Central memory CD8-positive, alpha-beta T cell (primary cell): ENCODE data around the gene ACHE.

Experiments
- ATAC-seq: fragments of 150-1000 bp; cut with Tn5 transposase; replicated peaks from 2 replicates; pipeline ENCODE4 v1.10.0; 2022; ENCODE audit warnings: mild to moderate bottlenecking, moderate FRiP score, moderate number of reproducible peaks; ENCODE audit not compliant: poor library complexity, severe bottlenecking; ENCODE audit errors: extremely low read depth
- DNase-seq, 2 donors: peaks; one replicate each; pipeline ENCODE4 v3.0.0; 2021; ENCODE audit warnings: low spot score in 2 of 2
- H3K27ac Mint-ChIP-seq: one replicate; pipeline ENCODE4 v1.8.0; 2022; ENCODE audit warnings: low read depth, mild to moderate bottlenecking, moderate library complexity, mixed read lengths
- H3K27me3 Mint-ChIP-seq: one replicate; pipeline ENCODE4 v1.8.0; 2022; ENCODE audit warnings: mixed read lengths
- H3K36me3 Mint-ChIP-seq: one replicate; pipeline ENCODE4 v1.8.0; 2022; ENCODE audit warnings: mild to moderate bottlenecking, moderate library complexity, mixed read lengths; ENCODE audit not compliant: insufficient read depth
- H3K4me1 Mint-ChIP-seq: one replicate; pipeline ENCODE4 v1.8.0; 2022; ENCODE audit warnings: mixed read lengths
- H3K4me3 Mint-ChIP-seq: one replicate; pipeline ENCODE4 v1.8.0; 2022; ENCODE audit warnings: mild to moderate bottlenecking, moderate library complexity, mixed read lengths
- H3K9me3 Mint-ChIP-seq: one replicate; pipeline ENCODE4 v1.8.0; 2022; ENCODE audit warnings: mixed read lengths

Gene ACHE

GRCh38 chr7:100886936-100887515, 8.7 kb downstream of the ACHE start:
- peak overlapping the region; percentile 88 for H3K27ac Mint-ChIP-seq
- H3K4me1 Mint-ChIP-seq, result peaks cover 68% of the 10 kb centered on the region
- H3K27me3 Mint-ChIP-seq, result peaks cover 12% of the 10 kb centered on the region
- ATAC-seq, result no peak
- DNase-seq, result no peak
- peaks cover 60% of the 10 kb centered on the region for H3K36me3 Mint-ChIP-seq
- H3K4me3 Mint-ChIP-seq, result peak overlapping the region; percentile 77
- H3K9me3 Mint-ChIP-seq, result no peaks in the 10 kb centered on the region

GRCh38 chr7:100886142-100886935, 9.3 kb downstream of the ACHE start:
- ATAC-seq, result no peak
- H3K4me1 Mint-ChIP-seq, result peaks cover 70% of the 10 kb centered on the region
- H3K9me3 Mint-ChIP-seq, result no peaks in the 10 kb centered on the region
- H3K4me3 Mint-ChIP-seq, result peak overlapping the region; percentile 77
- H3K27ac Mint-ChIP-seq, result peak overlapping the region; percentile 88
- peaks cover 5% of the 10 kb centered on the region for H3K27me3 Mint-ChIP-seq
- DNase-seq, result no peak
- H3K36me3 Mint-ChIP-seq, result peaks cover 67% of the 10 kb centered on the region

- ATAC-seq (no peak), DNase-seq (no peak)
- Mint-ChIP-seq H3K9me3 (no peaks in the 10 kb centered on the region), H3K4me3 (peak overlapping the region; percentile 77), H3K4me1 (peaks cover 75% of the 10 kb centered on the region), H3K27ac (peak overlapping the region; percentile 88), H3K27me3 (no peaks in the 10 kb centered on the region), H3K36me3 (peaks cover 73% of the 10 kb centered on the region)
Observed at GRCh38 chr7:100885440-100886141, 10.1 kb downstream of the ACHE start.

- Mint-ChIP-seq H3K27ac (peak overlapping the region; percentile 88), H3K9me3 (no peaks in the 10 kb centered on the region), H3K4me3 (peak overlapping the region; percentile 77), H3K36me3 (peaks cover 76% of the 10 kb centered on the region), H3K27me3 (no peaks in the 10 kb centered on the region), H3K4me1 (peaks cover 75% of the 10 kb centered on the region)
- ATAC-seq (peak; percentile 80), DNase-seq (peak; percentile 47 to 84)
Observed at GRCh38 chr7:100884736-100885439, 10.8 kb downstream of the ACHE start.

- Mint-ChIP-seq H3K27ac (peak overlapping the region; percentile 88), H3K9me3 (no peaks in the 10 kb centered on the region), H3K27me3 (no peaks in the 10 kb centered on the region), H3K4me3 (no peak overlapping the region), H3K36me3 (peaks cover 83% of the 10 kb centered on the region), H3K4me1 (peaks cover 83% of the 10 kb centered on the region)
- no peak for ATAC-seq
- DNase-seq, result no peak
Observed at GRCh38 chr7:100882785-100883526, 12.7 kb downstream of the ACHE start.

GRCh38 chr7:100882201-100882600, 13.5 kb downstream of the ACHE start:
- H3K36me3 Mint-ChIP-seq, result peaks cover 82% of the 10 kb centered on the region
- no peak overlapping the region for H3K4me3 Mint-ChIP-seq
- H3K4me1 Mint-ChIP-seq, result peaks cover 78% of the 10 kb centered on the region
- no peaks in the 10 kb centered on the region for H3K9me3 Mint-ChIP-seq
- H3K27ac Mint-ChIP-seq, result no peak overlapping the region
- no peak for DNase-seq
- H3K27me3 Mint-ChIP-seq, result no peaks in the 10 kb centered on the region
- ATAC-seq, result no peak

- Mint-ChIP-seq H3K4me1 (peaks cover 75% of the 10 kb centered on the region), H3K9me3 (no peaks in the 10 kb centered on the region), H3K27me3 (no peaks in the 10 kb centered on the region), H3K36me3 (peaks cover 81% of the 10 kb centered on the region), H3K27ac (no peak overlapping the region), H3K4me3 (no peak overlapping the region)
- DNase-seq (no peak), ATAC-seq (no peak)
Observed at GRCh38 chr7:100881136-100881535, 14.6 kb downstream of the ACHE start.

- H3K4me1 Mint-ChIP-seq, result peaks cover 72% of the 10 kb centered on the region
- no peaks in the 10 kb centered on the region for H3K27me3 Mint-ChIP-seq
- no peak for ATAC-seq
- peaks cover 78% of the 10 kb centered on the region for H3K36me3 Mint-ChIP-seq
- H3K9me3 Mint-ChIP-seq, result no peaks in the 10 kb centered on the region
- DNase-seq, result no peak
- H3K4me3 Mint-ChIP-seq, result no peak overlapping the region
- peak overlapping the region; percentile 64 for H3K27ac Mint-ChIP-seq
Observed at GRCh38 chr7:100880645-100881044, 15.0 kb downstream of the ACHE start.

- no peak for DNase-seq
- peaks cover 76% of the 10 kb centered on the region for H3K36me3 Mint-ChIP-seq
- ATAC-seq, result no peak
- H3K4me3 Mint-ChIP-seq, result no peak overlapping the region
- no peaks in the 10 kb centered on the region for H3K27me3 Mint-ChIP-seq
- peak overlapping the region; percentile 64 for H3K27ac Mint-ChIP-seq
- H3K4me1 Mint-ChIP-seq, result peaks cover 72% of the 10 kb centered on the region
- H3K9me3 Mint-ChIP-seq, result no peaks in the 10 kb centered on the region
Observed at GRCh38 chr7:100879685-100880261, 15.9 kb downstream of the ACHE start.

GRCh38 chr7:100878685-100879084, 17.0 kb downstream of the ACHE start:
- H3K9me3 Mint-ChIP-seq, result no peaks in the 10 kb centered on the region
- H3K27ac Mint-ChIP-seq, result peak overlapping the region; percentile 78

GRCh38 chr7:100878013-100878412, 17.7 kb downstream of the ACHE start:
- Mint-ChIP-seq H3K27me3 (no peaks in the 10 kb centered on the region), H3K36me3 (peaks cover 67% of the 10 kb centered on the region), H3K27ac (no peak overlapping the region), H3K4me1 (peaks cover 66% of the 10 kb centered on the region), H3K9me3 (no peaks in the 10 kb centered on the region), H3K4me3 (no peak overlapping the region)
- no peak for DNase-seq
- ATAC-seq, result no peak

More at GRCh38 chr7:100878685-100879084, 17.0 kb downstream of the ACHE start:
- DNase-seq (no peak), ATAC-seq (no peak)
- Mint-ChIP-seq H3K4me1 (peaks cover 71% of the 10 kb centered on the region), H3K36me3 (peaks cover 73% of the 10 kb centered on the region), H3K4me3 (no peak overlapping the region), H3K27me3 (no peaks in the 10 kb centered on the region)
